ENCODE results near the gene BTBD10.

DNA sequence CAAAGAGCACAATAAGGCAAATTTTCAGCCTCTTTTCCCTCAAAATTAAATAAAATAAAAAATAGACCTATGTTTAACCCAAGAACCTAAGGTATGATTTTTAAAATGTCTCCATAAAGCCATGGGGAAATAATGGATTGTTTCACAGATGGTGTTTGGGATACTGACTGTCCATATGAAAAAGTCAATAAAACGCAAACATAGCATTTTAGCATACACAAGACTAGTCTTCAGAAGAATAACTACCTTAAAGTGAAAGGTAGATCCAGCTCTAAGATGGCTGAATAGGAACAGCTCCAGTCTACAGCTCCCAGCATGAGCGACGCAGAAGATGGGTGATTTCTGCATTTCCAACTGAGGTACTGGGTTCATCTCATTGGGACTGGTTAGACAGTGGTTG lies 16.7 kb upstream of the BTBD10 start:
- TF ChIP-seq EZH2phosphoT487 (IDR thresholded peaks at IDR 0.05; ENCODE audit: low read depth, severe bottlenecking, unreplicated experiment): no peak
- TF ChIP-seq, protein P1, sequence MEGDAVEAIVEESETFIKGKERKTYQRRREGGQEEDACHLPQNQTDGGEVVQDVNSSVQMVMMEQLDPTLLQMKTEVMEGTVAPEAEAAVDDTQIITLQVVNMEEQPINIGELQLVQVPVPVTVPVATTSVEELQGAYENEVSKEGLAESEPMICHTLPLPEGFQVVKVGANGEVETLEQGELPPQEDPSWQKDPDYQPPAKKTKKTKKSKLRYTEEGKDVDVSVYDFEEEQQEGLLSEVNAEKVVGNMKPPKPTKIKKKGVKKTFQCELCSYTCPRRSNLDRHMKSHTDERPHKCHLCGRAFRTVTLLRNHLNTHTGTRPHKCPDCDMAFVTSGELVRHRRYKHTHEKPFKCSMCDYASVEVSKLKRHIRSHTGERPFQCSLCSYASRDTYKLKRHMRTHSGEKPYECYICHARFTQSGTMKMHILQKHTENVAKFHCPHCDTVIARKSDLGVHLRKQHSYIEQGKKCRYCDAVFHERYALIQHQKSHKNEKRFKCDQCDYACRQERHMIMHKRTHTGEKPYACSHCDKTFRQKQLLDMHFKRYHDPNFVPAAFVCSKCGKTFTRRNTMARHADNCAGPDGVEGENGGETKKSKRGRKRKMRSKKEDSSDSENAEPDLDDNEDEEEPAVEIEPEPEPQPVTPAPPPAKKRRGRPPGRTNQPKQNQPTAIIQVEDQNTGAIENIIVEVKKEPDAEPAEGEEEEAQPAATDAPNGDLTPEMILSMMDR (IDR thresholded peaks at IDR 0.05; ENCODE audit: poor library complexity): no peak
